C4-2B (cell line): ENCODE results near the gene EEIG2.

Experiments used
- H3K27ac ChIP-seq: fragments of 450-650 bp; 2 replicates; pipeline ENCODE4 v1.5.1; 2017
- CTCF ChIP-seq: fragments of 450-650 bp; conservative IDR thresholded peaks from 2 replicates; pipeline ENCODE4 v1.5.1; 2017; ENCODE audit warnings: mild to moderate bottlenecking
- ZFX ChIP-seq: fragments of 450-650 bp; IDR thresholded peaks from 2 replicates; pipeline ENCODE4 v1.6.1; 2017

The EEIG2 gene

GRCh38 chr1:108575375-108575774 is 15.5 kb downstream of the EEIG2 start:
- TF ChIP-seq ZFX (no peak), CTCF (no peak)
- no peak overlapping the region for H3K27ac ChIP-seq

GRCh38 chr1:108583757-108584427 is 24.0 kb downstream of the EEIG2 start:
- no peak overlapping the region for H3K27ac ChIP-seq
- TF ChIP-seq CTCF (no peak), ZFX (no peak)

GRCh38 chr1:108584428-108584856 is 24.5 kb downstream of the EEIG2 start:
- no peak overlapping the region for H3K27ac ChIP-seq
- TF ChIP-seq ZFX, result no peak

GRCh38 chr1:108585313-108585712 is 25.4 kb downstream of the EEIG2 start:
- TF ChIP-seq ZFX, result no peak
- no peak for TF ChIP-seq CTCF

GRCh38 chr1:108590441-108590840 is 30.5 kb downstream of the EEIG2 start:
- no peak overlapping the region for H3K27ac ChIP-seq
- TF ChIP-seq ZFX (no peak), CTCF (no peak)

More at GRCh38 chr1:108585313-108585712, 25.4 kb downstream of the EEIG2 start:
- no peak overlapping the region for H3K27ac ChIP-seq

- TF ChIP-seq CTCF, result no peak
- no peak for TF ChIP-seq ZFX
- no peak overlapping the region for H3K27ac ChIP-seq
Measured at GRCh38 chr1:108590957-108591356, 31.1 kb downstream of the EEIG2 start.

- no peak overlapping the region for H3K27ac ChIP-seq
Measured at GRCh38 chr1:108591466-108591865, 31.6 kb downstream of the EEIG2 start.

More at GRCh38 chr1:108591466-108591865, 31.6 kb downstream of the EEIG2 start:
- TF ChIP-seq ZFX (no peak), CTCF (no peak)
